ENCODE results near the gene NOBOX.
A peak's percentile ranks its signal among the peaks of the same experiment; 100 is the strongest.
"Not testable (repeated sequence)": the region's sequence is repeated elsewhere in the genome, so short reads cannot be mapped to it uniquely, and the experiment has no call there.

Gene NOBOX

GRCh38 chr7:144379776-144380384, 23.6 kb downstream of the NOBOX start:
- no peak overlapping the region for H3K27ac ChIP-seq
- TF ChIP-seq CTCF (conservative IDR thresholded peaks at IDR 0.05) (no peak), ZFX (IDR thresholded peaks at IDR 0.05) (no peak)

- TF ChIP-seq CTCF (conservative IDR thresholded peaks at IDR 0.05) (no peak), ZFX (IDR thresholded peaks at IDR 0.05) (no peak)
These were observed 24.8 kb downstream of the NOBOX start for GRCh38 chr7:144378651-144379050.

DNA sequence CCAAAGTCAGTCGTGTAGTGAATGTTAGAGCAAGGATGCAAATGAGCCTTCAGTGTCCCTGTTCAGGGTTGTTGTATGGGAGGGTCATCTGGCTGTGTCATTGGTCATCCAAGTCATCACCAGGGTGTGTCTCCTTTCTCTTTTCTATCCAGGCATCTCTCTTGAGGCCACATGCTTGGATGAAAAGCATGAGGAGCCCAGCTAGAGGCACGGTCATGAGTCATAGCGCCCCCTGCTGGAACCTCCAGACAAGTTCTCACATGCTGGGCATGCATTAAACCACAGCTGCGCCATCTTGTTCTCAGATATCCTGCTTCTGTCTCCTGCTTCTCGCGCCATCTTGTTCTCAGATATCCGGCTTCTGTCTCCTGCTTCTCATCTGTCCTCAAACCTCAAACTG, 34.3 kb downstream of the NOBOX start:
- H3K27ac ChIP-seq, result not testable (repeated sequence)

More at GRCh38 chr7:144378651-144379050, 24.8 kb downstream of the NOBOX start:
- no peak overlapping the region for H3K27ac ChIP-seq

DNA sequence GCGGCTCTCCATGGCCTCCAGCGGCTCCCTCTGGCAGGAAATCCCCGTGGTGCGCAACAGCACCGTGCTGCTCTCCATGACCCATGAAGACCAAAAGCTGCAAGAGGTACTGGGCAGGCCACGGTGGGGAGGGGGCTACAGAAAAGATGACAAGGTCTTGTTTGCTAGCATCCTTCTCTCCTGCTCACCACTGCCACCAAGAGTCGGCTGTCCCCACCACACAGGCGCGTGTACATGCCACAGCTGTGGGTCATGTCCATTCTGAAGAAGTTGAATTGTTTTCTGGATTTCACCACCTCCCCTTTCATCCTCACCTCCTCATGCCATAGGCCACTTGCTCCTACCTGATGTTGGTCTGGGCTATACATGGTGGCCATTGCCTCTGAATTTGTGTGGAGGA, 36.2 kb downstream of the NOBOX start:
- H3K27ac ChIP-seq, result not testable (repeated sequence)

DNA sequence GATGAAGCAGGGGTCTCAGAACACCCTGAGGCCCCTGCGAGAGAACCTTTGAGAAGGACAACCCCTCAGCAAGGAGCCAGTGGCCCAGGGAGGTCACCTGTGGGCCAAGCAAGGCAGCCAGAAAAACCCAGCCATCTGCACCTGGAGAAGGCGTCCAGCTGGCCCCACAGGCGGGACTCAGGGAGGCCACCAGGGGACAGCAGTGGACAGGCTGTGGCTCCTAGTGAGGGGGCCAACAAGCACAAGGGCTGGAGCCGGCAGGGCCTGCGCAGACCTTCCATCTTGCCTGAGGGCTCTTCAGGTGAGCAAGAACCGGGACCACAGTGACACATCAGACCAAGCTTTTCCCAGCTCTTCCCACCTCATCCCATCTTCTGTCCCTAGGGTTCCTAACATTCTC, 38.0 kb downstream of the NOBOX start:
- H3K27ac ChIP-seq, result not testable (repeated sequence)

DNA sequence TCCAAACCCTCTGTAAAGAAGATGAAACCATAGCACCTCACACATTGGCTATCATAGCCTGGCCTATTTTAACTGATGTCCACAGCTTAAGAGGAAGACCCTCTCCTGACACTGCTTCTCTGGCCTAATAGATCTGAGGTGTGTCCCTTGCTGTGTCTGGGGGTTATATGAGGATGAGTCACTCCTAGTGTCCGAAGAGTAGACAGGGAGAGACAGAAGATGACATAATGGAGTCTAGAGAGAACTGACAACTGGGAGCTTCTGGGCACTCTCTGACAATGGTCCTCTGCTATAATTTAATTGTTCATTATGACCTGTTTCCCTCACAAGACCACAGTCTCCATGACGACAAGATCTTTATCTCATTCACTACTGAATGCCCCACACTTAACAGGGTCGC, 41.4 kb downstream of the NOBOX start:
- not testable (repeated sequence) for H3K27ac ChIP-seq

GRCh38 chr7:144356860-144357259, 46.6 kb downstream of the NOBOX start:
- not testable (repeated sequence) for H3K27ac ChIP-seq

- not testable (repeated sequence) for H3K27ac ChIP-seq
These were observed 47.3 kb downstream of the NOBOX start for GRCh38 chr7:144356185-144356584.

DNA sequence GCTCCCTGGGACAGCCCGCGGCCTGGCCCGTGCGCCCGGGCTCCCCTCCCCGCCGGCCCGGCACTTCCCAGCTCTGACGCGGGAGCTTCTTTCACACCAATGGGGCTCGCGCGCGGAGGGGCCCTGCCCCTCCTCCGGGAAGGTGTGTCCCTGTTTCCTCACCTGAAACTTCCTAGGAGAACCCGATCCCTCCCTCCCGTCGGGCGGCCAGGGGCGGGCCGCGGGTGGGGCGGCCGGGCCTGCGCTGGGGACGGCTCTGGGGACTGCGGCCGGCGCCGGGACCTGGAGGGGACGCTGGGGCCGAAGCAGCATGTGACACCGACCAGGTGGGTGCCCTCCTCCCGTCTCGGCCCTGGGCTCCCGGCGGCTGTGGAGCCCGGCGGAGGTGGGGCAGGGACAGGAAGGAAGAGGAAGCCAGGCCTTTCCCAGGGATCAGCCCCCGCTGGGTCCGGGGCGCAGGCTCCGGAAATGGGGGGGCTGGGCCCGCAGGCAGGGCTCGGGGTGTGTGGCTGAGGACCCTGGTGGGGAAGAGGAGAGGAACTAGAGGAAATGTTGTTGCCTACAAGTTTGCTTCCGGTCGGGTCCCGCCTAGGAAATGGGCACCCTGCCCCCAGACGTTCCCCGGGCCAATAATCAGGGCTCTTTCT, 48.2 kb downstream of the NOBOX start, which contains the start of gene ARHGEF5:
TSS of gene ARHGEF5 (plus strand) at position 227 of the 647 bp plus-strand sequence. CDS start 7,268 bp downstream, outside the sequence.
- H3K27ac ChIP-seq, result peak within 1 kb of the TSS; percentile 45; the same call in 1 of the 2 replicates

GRCh38 chr7:144351667-144352066, 51.8 kb downstream of the NOBOX start:
- H3K27ac ChIP-seq, result not testable (repeated sequence)

GRCh38 chr7:144348625-144349024, 54.9 kb downstream of the NOBOX start:
- not testable (repeated sequence) for H3K27ac ChIP-seq
